Caco-2 (cell line): ENCODE measurements around the gene KPNA2. TPM values are rescaled to one million over a fixed set of nuclear protein-coding genes. Genes with fewer than 3 reads are reported as not detected.
"Not testable (repeated sequence)": the region's sequence is repeated elsewhere in the genome, so short reads cannot be mapped to it uniquely, and the experiment has no call there.

ENCODE experiments used
- BruUV-seq: library from RNA; stranded (reverse); fragments of 400-500 nt; replicated peaks from 2 replicates; lab custom pipeline; 2021; lab: Mats Ljungman, UMichigan
- CTCF ChIA-PET: fragments of 300-600 bp; sonication (Branson Sonifier 250); formaldehyde crosslinking; loops from one replicate; lab custom pipeline; 2022; ENCODE audit warnings: antibody characterized with exemption; lab: Charles Lee
- POLR2A ChIA-PET: fragments of 300-600 bp; sonication (Branson Sonifier 250); formaldehyde crosslinking; loops from one replicate; lab custom pipeline; 2022; ENCODE audit warnings: antibody characterized with exemption; lab: Charles Lee
- DNase-seq, 2 experiments: peaks; one replicate each; pipeline versions ENCODE4 v3.0.0 to v3.0.0-alpha.2; 2020 to 2022
- H3K27me3 ChIP-seq: replicated peaks from 2 replicates; pipeline ENCODE4 v1.6.0; 2011; ENCODE audit warnings: low read length; ENCODE audit not compliant: control insufficient read depth, insufficient read depth
- H3K36me3 ChIP-seq: 2 replicates; pipeline ENCODE4 v1.5.1; 2011; ENCODE audit warnings: low read length; ENCODE audit not compliant: control insufficient read depth, insufficient read depth
- H3K4me1 ChIP-seq: fragments of 250-450 bp; sonication (Bioruptor Pico); 2 replicates; pipeline ENCODE4 v1.5.1; 2020; ENCODE audit warnings: mild to moderate bottlenecking
- H3K4me3 ChIP-seq: 2 replicates; pipeline ENCODE4 v1.5.1; 2011; ENCODE audit warnings: low read depth, mild to moderate bottlenecking, control low read depth, low read length
- H3K9me3 ChIP-seq: fragments of 250-450 bp; sonication (Bioruptor Pico); 2 replicates; pipeline ENCODE4 v1.5.1; 2020; ENCODE audit warnings: mild to moderate bottlenecking, moderate library complexity
- H3K27ac Mint-ChIP-seq: one replicate; pipeline ENCODE4 v1.8.0; 2022; ENCODE audit warnings: mixed read lengths; ENCODE audit not compliant: unreplicated experiment
- H3K27me3 Mint-ChIP-seq: one replicate; pipeline ENCODE4 v1.8.0; 2022; ENCODE audit warnings: mixed read lengths; ENCODE audit not compliant: insufficient read depth, unreplicated experiment
- H3K36me3 Mint-ChIP-seq: one replicate; pipeline ENCODE4 v1.8.0; 2022; ENCODE audit warnings: mild to moderate bottlenecking, mixed read lengths; ENCODE audit not compliant: insufficient read depth, unreplicated experiment
- H3K4me1 Mint-ChIP-seq: one replicate; pipeline ENCODE4 v1.8.0; 2022; ENCODE audit warnings: low read depth, mixed read lengths; ENCODE audit not compliant: unreplicated experiment
- H3K4me3 Mint-ChIP-seq: one replicate; pipeline ENCODE4 v1.8.0; 2022; ENCODE audit warnings: mild to moderate bottlenecking, moderate library complexity, mixed read lengths; ENCODE audit not compliant: unreplicated experiment
- H3K9me3 Mint-ChIP-seq: one replicate; pipeline ENCODE4 v1.8.0; 2022; ENCODE audit warnings: mixed read lengths; ENCODE audit not compliant: unreplicated experiment
- intact Hi-C: fragments of 100-400 bp; cut with micrococcal nuclease; formaldehyde crosslinking; loops from one replicate; pipeline ENCODE4 v1.10.0; 2022; ENCODE audit not compliant: unreplicated experiment
- total RNA-seq: library from RNA; stranded (reverse); gene quantifications from 2 replicates; pipeline ENCODE4 v1.2.3, GENCODE V29; 2022
- TF ChIP-seq, protein P1 (sequence below), 2 experiments: fragments of 200-600 bp in 1 of 2; IDR thresholded peaks; 1 replicate in 1 of 2; 2 replicates in 1 of 2; pipeline versions ENCODE4 v1.5.1 to v1.8.0; 2011 to 2022; ENCODE audit warnings: antibody characterized with exemption in 1 of 2, control low read depth in 1 of 2, inconsistent platforms in 1 of 2, low read depth in 1 of 2, low read length in 1 of 2, mild to moderate bottlenecking in 1 of 2, moderate library complexity in 1 of 2; ENCODE audit not compliant: insufficient read depth in 1 of 2, severe bottlenecking in 1 of 2, unreplicated experiment in 1 of 2

KPNA2 gene
- total RNA-seq, 1 experiment from 2014 or later, result 339 TPM

DNA sequence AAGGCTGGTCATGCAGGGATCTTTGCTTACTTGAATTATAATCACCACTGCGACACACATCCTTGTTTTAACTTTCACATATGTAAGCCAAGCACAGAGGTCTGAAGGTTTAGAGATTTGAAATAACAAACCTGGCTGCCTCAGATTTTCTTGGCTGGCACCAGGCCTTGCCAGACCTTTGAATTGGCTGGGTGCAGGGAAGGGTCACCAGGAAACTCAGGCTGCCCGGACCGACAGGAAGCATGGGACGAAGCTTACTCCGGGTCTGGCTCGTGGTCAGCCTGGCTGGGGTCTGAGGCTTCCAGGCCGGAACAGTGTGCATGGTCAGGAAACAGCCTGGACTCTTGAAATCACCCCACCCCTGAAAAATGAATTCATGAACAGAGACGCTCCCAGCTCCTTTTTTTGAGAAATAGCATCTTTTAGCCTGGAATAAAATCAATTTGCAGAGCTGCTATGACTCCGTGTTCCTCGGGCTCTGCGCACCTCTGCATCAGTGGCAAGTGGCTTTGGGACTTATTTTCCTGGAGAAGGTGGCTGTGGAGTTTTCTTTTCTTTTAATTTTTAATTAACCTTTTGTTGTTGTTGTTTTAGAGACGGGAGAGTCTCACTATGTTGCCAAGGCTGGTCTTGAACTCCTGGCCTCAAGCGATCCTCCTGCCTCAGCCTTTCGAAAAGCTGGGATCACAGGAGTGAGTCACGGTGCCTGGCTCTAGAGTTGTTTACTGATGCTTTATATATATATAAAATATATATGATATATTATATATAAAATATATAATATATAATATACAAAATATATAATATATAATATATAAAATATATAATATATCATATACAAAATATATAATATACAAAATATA lies 35.3 kb downstream of the KPNA2 start:
- H3K27me3 Mint-ChIP-seq, DNase-seq, H3K4me1 Mint-ChIP-seq, H3K36me3 ChIP-seq, CTCF ChIA-PET, H3K4me1 ChIP-seq, intact Hi-C loops, H3K36me3 Mint-ChIP-seq, H3K4me3 Mint-ChIP-seq, H3K27me3 ChIP-seq, H3K9me3 Mint-ChIP-seq, POLR2A ChIA-PET, H3K9me3 ChIP-seq, BruUV-seq, H3K4me3 ChIP-seq, H3K27ac Mint-ChIP-seq: not testable (repeated sequence)

DNA sequence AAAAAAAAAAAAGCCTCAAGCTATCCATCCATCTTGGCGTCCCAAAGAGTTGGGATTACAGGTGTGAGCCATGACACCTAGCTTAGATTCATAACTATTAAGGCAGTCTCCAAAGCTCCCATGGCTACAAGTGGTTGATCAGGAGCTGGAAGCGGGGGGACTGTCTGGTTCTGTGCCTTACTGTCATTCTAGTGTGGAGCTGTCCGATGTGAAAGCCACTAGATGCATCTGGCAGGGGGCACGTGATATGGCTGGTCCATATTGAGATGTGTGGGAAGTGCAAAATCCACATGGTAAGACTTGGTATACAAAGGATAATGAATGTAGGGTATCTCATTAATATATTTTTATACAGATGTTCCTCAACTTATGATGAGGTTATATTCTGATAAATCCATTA lies 38.7 kb downstream of the KPNA2 start:
- Mint-ChIP-seq H3K27ac (no peak overlapping the region), H3K4me1 (no peaks in the 10 kb centered on the region), H3K4me3 (no peak overlapping the region), H3K27me3 (no peaks in the 10 kb centered on the region), H3K9me3 (no peaks in the 10 kb centered on the region), H3K36me3 (no peaks in the 10 kb centered on the region)
- Histone ChIP-seq H3K9me3 (no peaks in the 10 kb centered on the region), H3K4me1 (no peaks in the 10 kb centered on the region), H3K4me3 (no peak overlapping the region), H3K27me3 (no peaks in the 10 kb centered on the region), H3K36me3 (no peaks in the 10 kb centered on the region)
- no TSS peak for BruUV-seq
- CTCF ChIA-PET, result no interaction called here
- TF ChIP-seq, protein P1, sequence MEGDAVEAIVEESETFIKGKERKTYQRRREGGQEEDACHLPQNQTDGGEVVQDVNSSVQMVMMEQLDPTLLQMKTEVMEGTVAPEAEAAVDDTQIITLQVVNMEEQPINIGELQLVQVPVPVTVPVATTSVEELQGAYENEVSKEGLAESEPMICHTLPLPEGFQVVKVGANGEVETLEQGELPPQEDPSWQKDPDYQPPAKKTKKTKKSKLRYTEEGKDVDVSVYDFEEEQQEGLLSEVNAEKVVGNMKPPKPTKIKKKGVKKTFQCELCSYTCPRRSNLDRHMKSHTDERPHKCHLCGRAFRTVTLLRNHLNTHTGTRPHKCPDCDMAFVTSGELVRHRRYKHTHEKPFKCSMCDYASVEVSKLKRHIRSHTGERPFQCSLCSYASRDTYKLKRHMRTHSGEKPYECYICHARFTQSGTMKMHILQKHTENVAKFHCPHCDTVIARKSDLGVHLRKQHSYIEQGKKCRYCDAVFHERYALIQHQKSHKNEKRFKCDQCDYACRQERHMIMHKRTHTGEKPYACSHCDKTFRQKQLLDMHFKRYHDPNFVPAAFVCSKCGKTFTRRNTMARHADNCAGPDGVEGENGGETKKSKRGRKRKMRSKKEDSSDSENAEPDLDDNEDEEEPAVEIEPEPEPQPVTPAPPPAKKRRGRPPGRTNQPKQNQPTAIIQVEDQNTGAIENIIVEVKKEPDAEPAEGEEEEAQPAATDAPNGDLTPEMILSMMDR (IDR thresholded peaks at IDR 0.05; ENCODE audit: insufficient read depth in 1 of 2, low read depth in 1 of 2, low read length in 1 of 2, severe bottlenecking in 1 of 2, unreplicated experiment in 1 of 2), result no peak
- POLR2A ChIA-PET, result no interaction called here
- intact Hi-C loops, result no loop called here
- DNase-seq, result no peak

DNA sequence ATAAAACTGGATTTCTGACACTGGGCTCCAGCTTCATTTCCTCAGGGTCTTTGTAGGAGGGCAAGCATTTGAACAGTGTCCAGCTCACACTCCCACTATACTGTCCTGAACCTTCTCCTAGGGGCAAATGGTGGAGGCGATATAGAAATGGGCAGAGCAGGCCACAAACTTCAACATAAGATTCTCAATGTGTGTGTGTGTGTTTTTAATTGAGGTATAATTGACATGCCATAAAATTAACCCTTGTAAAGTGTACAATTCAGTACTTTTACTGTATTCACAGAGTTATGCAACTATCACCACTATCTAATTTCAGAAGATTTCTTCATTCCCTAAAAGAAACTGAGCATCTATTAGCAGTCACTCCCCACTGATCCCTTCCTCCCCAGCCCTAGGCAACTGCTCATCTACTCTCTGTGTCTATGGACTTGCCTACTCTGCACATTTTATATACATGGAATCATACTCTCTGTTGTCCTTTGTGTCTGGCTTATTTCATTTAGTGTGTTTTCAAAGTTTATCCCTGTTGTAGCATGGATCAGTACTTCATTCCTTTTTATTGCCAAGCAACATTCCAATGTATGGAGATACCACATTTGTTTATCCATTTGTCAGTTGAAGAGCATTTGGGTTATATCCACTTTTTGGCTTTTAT lies 40.5 kb downstream of the KPNA2 start:
- H3K9me3 ChIP-seq, H3K27me3 Mint-ChIP-seq, BruUV-seq, DNase-seq, H3K4me3 Mint-ChIP-seq, H3K36me3 ChIP-seq, H3K27ac Mint-ChIP-seq, H3K36me3 Mint-ChIP-seq, H3K4me1 ChIP-seq, H3K27me3 ChIP-seq, intact Hi-C loops, H3K4me3 ChIP-seq, POLR2A ChIA-PET, H3K4me1 Mint-ChIP-seq, CTCF ChIA-PET, H3K9me3 Mint-ChIP-seq: not testable (repeated sequence)

DNA sequence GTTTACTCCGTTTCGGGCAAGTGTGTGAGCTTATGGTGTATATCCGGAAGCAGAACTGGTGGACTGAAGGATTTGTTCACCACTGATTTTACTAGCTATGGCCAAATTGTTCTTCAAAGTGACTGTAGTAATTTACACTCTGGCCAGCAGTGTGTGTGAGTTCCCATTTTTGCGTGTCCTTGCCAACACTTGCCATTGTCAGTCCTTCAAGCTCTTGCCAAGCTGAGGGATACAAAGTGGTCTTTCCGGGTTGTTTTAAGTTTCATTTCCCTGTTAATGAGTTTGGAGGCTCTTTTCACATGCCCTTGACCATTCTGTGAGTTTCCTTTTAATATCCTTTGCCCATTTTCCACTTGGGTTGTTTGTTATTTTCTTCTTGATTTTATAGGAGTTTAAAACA lies 42.0 kb downstream of the KPNA2 start:
- H3K4me3 Mint-ChIP-seq, DNase-seq, H3K36me3 ChIP-seq, H3K27ac Mint-ChIP-seq, H3K27me3 Mint-ChIP-seq, H3K4me3 ChIP-seq, H3K9me3 ChIP-seq, H3K27me3 ChIP-seq, H3K36me3 Mint-ChIP-seq, H3K4me1 Mint-ChIP-seq, POLR2A ChIA-PET, CTCF ChIA-PET, BruUV-seq, H3K4me1 ChIP-seq, intact Hi-C loops, H3K9me3 Mint-ChIP-seq: not testable (repeated sequence)
